Effector memory CD4-positive, alpha-beta T cell (primary cell): ENCODE measurements around the gene ASB3.
"Not testable (repeated sequence)": the region's sequence is repeated elsewhere in the genome, so short reads cannot be mapped to it uniquely, and the experiment has no call there.

Experiments
- DNase-seq, 3 donors: peaks; one replicate each; pipeline ENCODE4 v3.0.0-alpha.2; 2020
- H3K27ac ChIP-seq: 2 replicates; pipeline ENCODE4 v1.7.0; 2013; ENCODE audit warnings: mild to moderate bottlenecking, low read length, moderate library complexity; ENCODE audit not compliant: insufficient read depth, poor library complexity, severe bottlenecking
- H3K27me3 ChIP-seq: replicated peaks from 2 replicates; pipeline ENCODE4 v1.7.0; 2013; ENCODE audit warnings: mild to moderate bottlenecking, low read length; ENCODE audit not compliant: insufficient read depth, control insufficient read depth, poor library complexity, severe bottlenecking
- H3K36me3 ChIP-seq: 2 replicates; pipeline ENCODE4 v1.7.0; 2013; ENCODE audit warnings: mild to moderate bottlenecking, low read length, moderate library complexity; ENCODE audit not compliant: control insufficient read depth, insufficient read depth
- H3K4me1 ChIP-seq: 2 replicates; pipeline ENCODE4 v1.7.0; 2013; ENCODE audit warnings: low read length, mild to moderate bottlenecking; ENCODE audit not compliant: control insufficient read depth, insufficient read depth, poor library complexity, severe bottlenecking
- H3K4me3 ChIP-seq: 2 replicates; pipeline ENCODE4 v1.7.0; 2013; ENCODE audit warnings: low read length, low read depth, mild to moderate bottlenecking; ENCODE audit not compliant: insufficient read depth, poor library complexity, severe bottlenecking
- H3K9me3 ChIP-seq: 2 replicates; pipeline ENCODE4 v1.7.0; 2013; ENCODE audit warnings: mild to moderate bottlenecking, low read length, moderate library complexity; ENCODE audit not compliant: control insufficient read depth

ASB3 gene

DNA sequence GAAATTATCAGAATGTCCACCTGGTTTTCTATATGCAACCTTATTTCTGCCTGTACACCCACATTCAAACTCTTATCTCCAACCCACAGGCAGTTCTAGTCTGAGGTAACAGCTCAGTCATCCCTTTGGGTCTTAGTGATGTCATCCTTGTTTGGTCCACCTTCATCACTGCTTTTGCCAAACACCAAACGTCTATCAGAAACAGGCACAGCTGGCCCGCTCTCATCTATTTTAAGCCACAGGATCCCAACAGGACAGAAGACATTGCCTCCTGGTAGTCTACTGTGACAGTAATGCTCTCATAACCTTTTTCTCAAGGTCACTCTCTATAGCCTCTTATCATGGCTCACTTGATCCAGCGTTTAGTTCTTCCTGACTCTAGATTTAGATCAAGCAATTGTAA, 118.1 kb downstream of the ASB3 start:
- Histone ChIP-seq H3K27me3 (no peaks in the 10 kb centered on the region), H3K4me3 (no peak overlapping the region), H3K9me3 (no peaks in the 10 kb centered on the region), H3K27ac (no peak overlapping the region), H3K4me1 (no peaks in the 10 kb centered on the region), H3K36me3 (no peaks in the 10 kb centered on the region)
- no peak for DNase-seq

DNA sequence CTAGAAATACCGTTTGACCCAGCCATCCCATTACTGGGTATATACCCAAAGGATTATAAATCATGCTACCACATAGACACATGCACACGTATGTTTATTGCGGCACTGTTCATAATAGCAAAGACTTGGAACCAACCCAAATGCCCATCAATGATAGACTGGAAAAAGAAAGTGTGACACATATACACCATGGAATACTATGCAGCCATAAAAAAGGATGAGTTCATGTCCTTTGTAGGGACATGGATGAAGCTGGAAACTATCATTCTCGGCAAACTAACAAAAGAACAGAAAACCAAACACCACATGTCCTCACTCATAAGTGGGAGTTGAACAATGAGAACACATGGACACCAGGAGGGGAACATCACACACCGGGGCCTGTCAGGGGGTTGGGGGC, 119.6 kb downstream of the ASB3 start:
- H3K4me1 ChIP-seq, result not testable (repeated sequence)

DNA sequence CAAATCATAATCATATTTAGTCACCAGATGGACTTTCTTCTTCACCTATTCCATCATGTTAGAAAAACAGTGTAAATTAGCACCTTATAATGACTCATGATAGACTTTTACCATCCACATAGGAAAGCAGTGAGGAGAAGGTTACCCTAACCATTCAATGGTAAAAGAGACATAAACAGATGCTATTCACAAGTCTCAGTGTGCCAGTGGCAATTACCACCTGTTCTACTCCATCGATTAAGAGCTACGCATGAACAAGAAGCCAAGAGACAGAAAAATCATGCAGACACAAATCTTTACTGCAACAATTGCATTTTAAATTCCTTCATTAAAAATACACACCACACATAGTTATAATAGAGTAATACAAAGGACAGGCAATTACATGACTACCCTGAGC, 125.9 kb downstream of the ASB3 start:
- no peaks in the 10 kb centered on the region for H3K27me3 ChIP-seq
- no peak for DNase-seq
- H3K27ac ChIP-seq, result no peak overlapping the region
- H3K4me3 ChIP-seq, result no peak overlapping the region
- no peaks in the 10 kb centered on the region for H3K4me1 ChIP-seq
- H3K9me3 ChIP-seq, result no peaks in the 10 kb centered on the region
- H3K36me3 ChIP-seq, result no peaks in the 10 kb centered on the region

More for the DNA sequence above, 119.6 kb downstream of the ASB3 start:
- not testable (repeated sequence) for H3K27ac ChIP-seq, H3K4me3 ChIP-seq, H3K9me3 ChIP-seq, H3K36me3 ChIP-seq, H3K27me3 ChIP-seq, DNase-seq

DNA sequence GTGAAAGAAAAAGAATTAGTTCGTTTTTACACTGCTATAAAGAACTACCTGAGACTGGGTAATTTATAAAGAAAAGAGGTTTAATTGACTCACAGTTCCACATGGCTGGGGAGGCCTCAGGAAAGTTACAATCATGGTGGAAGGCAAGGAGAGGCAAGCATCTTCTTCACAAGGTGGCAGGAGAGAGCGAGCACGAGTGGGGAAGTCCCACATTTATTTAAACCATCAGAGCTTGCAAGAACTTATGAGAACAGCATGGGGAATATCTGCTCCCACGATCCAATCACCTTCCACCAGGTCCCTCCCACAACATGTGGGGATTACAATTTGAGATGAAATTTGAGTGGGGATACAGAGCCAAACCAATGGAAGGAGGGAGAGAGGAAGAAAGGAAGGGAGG, 128.3 kb downstream of the ASB3 start:
- not testable (repeated sequence) for H3K27ac ChIP-seq, H3K9me3 ChIP-seq, DNase-seq, H3K27me3 ChIP-seq, H3K36me3 ChIP-seq, H3K4me1 ChIP-seq, H3K4me3 ChIP-seq

DNA sequence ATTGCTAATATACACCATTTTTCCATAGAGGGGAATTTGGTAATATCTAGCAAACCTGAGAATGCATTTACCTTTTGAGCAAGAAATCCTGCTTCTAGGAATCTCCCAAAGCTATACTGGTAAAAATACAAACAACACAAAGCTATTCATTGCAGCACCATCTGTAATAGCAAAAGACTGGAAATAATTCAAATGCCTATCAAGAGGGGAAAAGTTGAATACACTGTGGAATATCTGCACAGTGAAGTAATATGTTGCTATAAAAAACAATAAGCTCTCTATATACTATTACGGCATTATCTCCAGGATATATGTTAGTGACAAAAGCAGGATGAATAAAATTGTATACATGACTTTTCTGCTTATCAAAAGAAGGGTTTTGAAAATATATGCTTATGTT, 131.5 kb downstream of the ASB3 start:
- Histone ChIP-seq H3K27me3 (no peaks in the 10 kb centered on the region), H3K27ac (no peak overlapping the region), H3K9me3 (no peaks in the 10 kb centered on the region), H3K4me3 (no peak overlapping the region), H3K36me3 (no peaks in the 10 kb centered on the region), H3K4me1 (no peaks in the 10 kb centered on the region)
- DNase-seq, result no peak

DNA sequence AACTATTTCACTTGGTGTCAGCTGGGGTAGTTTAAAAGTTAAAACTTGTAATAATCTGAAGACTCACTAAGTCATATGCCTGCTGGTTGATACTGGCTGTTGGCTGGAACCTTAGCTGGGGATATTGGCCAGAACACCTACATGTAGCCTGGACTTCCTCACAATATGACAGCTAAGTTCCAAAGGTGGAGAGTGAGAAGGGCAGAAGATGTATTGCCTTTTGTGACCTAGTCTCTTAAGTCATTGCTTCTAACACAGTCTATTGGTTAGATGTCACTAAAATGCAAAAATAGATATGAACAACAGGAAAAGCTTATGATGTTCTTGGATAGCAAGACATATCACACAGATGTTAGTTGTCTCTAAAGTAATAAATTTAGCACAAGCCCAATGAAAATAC, 132.4 kb downstream of the ASB3 start:
- H3K27ac ChIP-seq, result no peak overlapping the region
- no peaks in the 10 kb centered on the region for H3K36me3 ChIP-seq
- no peaks in the 10 kb centered on the region for H3K4me1 ChIP-seq
- H3K4me3 ChIP-seq, result no peak overlapping the region
- no peaks in the 10 kb centered on the region for H3K9me3 ChIP-seq
- H3K27me3 ChIP-seq, result no peaks in the 10 kb centered on the region
- DNase-seq, result no peak

DNA sequence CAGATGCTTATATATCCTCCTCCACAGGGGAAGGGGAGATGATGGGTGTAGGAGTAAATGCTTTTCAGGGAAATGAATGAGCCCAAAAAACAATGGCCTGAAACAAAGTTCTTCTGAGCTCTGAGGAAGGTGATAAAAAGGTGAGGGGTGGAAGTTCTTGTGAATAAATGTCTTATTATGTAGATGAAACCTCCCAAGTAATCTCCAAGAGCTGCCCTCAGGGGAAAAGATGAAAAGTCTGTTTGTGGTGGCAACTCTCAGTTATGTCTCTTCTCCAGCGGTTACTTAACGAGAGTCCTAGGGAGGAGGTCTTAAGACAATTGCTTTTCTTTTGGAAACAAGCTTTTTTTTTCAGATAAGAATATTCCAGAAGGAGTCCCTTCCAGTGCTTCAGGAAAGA, 134.6 kb downstream of the ASB3 start:
- no peaks in the 10 kb centered on the region for H3K36me3 ChIP-seq
- H3K4me3 ChIP-seq, result no peak overlapping the region
- no peaks in the 10 kb centered on the region for H3K9me3 ChIP-seq
- H3K27ac ChIP-seq, result no peak overlapping the region
- no peaks in the 10 kb centered on the region for H3K27me3 ChIP-seq
- DNase-seq, result no peak
- no peaks in the 10 kb centered on the region for H3K4me1 ChIP-seq

DNA sequence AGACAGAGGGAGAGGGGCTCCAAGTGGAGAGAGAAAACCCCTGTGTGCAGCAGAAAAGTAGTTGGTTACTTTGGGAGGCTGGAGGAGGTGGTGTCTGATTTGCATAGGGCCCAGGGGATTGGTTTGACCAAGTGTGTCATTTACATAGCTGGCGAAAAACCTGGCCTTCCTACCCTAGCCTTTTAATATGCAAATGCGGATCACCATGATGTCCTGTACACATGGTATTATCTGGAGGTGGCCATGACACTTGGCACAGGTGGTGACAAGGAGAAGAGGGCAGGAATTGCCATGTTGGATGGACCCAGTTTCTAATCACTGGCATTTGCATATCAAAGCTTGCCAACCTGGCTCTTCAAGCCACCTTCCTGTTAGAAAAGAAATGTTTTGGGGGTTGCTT, 140.0 kb downstream of the ASB3 start:
- no peaks in the 10 kb centered on the region for H3K27me3 ChIP-seq
- no peaks in the 10 kb centered on the region for H3K9me3 ChIP-seq
- no peak for DNase-seq
- no peak overlapping the region for H3K4me3 ChIP-seq
- no peaks in the 10 kb centered on the region for H3K4me1 ChIP-seq
- H3K27ac ChIP-seq, result no peak overlapping the region
- H3K36me3 ChIP-seq, result no peaks in the 10 kb centered on the region

DNA sequence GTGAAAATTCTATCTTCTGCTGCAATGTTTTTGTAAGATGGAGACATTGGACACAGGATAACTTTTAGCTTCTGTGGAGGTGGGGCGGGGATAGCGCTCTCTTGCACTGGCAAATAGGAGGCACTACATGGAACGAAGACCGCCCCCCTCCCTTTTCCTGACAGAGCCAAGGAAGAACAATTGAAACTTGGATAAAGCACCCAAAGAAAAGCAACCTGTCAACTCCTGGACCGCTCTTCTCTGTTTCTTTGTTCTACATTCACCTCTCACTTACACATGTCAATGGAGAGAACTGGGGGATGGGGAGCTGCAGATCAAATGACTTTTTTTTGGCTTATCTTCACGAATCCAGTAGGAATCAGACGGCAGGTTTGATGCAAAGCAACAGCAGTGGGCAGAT, 145.5 kb downstream of the ASB3 start:
- Histone ChIP-seq H3K4me1 (no peaks in the 10 kb centered on the region), H3K9me3 (no peaks in the 10 kb centered on the region), H3K36me3 (no peaks in the 10 kb centered on the region), H3K27ac (no peak overlapping the region), H3K27me3 (no peaks in the 10 kb centered on the region), H3K4me3 (no peak overlapping the region)
- no peak for DNase-seq

DNA sequence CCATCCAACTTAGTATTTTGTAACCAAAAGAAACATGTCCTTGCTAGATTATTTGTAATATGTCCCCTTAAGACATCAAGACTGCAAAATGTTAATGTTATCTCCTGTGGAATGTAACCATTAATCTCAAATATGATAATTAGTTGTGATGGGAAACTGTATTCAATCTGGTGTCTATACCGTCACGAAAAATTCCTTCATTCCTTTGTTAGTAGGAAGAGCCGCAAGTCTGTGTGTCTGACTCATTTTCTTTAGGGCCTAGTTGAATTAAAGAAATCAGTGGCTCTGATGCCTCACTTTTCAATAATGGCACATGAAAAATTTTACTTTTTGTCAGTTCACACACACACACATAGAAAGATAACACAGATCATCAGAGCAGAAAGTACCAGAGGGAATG, 146.3 kb downstream of the ASB3 start:
- H3K27ac ChIP-seq, result no peak overlapping the region
- DNase-seq, result no peak
- no peaks in the 10 kb centered on the region for H3K36me3 ChIP-seq
- H3K9me3 ChIP-seq, result no peaks in the 10 kb centered on the region
- no peak overlapping the region for H3K4me3 ChIP-seq
- H3K4me1 ChIP-seq, result no peaks in the 10 kb centered on the region
- H3K27me3 ChIP-seq, result no peaks in the 10 kb centered on the region

DNA sequence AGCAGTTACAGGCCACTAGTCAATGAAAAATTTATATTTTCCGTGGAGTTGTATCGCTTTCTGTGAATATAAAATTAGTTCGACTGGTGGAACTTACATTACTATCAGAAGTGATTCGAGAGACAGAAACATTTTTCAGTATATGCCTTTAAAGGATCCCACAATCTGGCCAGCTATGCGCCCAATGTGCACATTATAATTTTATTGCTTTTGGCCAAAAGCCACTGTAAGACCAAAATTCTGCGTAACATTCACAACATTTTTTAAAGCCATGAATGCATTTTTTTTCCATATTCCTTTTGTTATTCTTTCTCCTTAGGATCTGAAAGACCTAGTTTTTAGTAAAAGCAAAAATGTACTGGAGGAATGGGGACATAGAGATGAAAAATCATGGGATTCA, 150.2 kb downstream of the ASB3 start:
- Histone ChIP-seq H3K36me3 (no peaks in the 10 kb centered on the region), H3K27me3 (no peaks in the 10 kb centered on the region), H3K4me3 (no peak overlapping the region), H3K4me1 (no peaks in the 10 kb centered on the region), H3K9me3 (no peaks in the 10 kb centered on the region), H3K27ac (no peak overlapping the region)
- no peak for DNase-seq
